HG02759 (cell line): ENCODE data around the gene ZNF789.
"Not testable (repeated sequence)": the region's sequence is repeated elsewhere in the genome, so short reads cannot be mapped to it uniquely, and the experiment has no call there.

Source experiments
- ATAC-seq: cut with Tn5 transposase; IDR thresholded peaks from one replicate; pipeline ENCODE4 v1.9.1; 2021; ENCODE audit warnings: mild to moderate bottlenecking, moderate library complexity; ENCODE audit not compliant: unreplicated experiment

ZNF789 gene

DNA sequence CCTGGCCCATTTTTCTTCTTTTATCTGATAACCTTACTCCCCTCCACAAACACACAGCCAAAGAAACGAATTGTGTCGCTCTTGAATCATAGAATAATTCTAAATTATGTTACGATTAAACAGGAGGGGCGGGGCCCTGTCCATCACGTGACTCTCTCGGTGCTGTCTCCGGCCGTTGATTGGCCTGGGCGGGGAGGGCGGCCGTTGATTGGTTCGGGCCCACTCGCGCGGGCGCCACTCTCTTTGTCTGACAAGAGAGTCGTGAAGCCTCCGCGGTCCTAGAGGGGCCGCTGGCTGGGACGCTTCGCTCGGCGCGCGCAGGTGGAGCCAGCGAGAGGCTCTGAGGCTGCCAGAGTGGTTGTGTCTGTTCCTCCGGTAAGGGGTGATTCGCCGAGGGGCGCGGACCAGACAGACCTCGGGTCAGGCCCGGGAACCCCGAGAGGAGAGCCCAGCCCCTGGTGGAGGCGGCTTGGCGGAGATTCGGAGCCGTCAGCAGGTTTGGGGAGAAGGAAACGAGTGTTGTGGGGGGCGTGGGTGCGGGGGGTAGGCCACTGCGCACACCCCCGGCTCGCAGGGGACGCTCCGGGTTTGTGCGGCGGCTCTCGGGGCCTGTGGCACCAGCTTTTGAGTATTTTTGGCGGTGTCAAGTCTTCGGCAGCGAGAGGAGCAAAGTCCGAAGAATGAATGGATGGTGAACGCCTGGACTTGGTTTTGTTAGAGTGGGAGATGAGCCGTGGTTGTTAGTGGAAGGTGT is at the start of gene ZNF789:
TSS of gene ZNF789 (plus strand) at position 330 of the 754 bp plus-strand sequence. CDS start 3,567 bp downstream, outside the sequence.
- peak; percentile 96 for ATAC-seq

GRCh38 chr7:99424932-99425730 is 47.6 kb upstream of the ZNF789 start:
- ATAC-seq, result no peak

DNA sequence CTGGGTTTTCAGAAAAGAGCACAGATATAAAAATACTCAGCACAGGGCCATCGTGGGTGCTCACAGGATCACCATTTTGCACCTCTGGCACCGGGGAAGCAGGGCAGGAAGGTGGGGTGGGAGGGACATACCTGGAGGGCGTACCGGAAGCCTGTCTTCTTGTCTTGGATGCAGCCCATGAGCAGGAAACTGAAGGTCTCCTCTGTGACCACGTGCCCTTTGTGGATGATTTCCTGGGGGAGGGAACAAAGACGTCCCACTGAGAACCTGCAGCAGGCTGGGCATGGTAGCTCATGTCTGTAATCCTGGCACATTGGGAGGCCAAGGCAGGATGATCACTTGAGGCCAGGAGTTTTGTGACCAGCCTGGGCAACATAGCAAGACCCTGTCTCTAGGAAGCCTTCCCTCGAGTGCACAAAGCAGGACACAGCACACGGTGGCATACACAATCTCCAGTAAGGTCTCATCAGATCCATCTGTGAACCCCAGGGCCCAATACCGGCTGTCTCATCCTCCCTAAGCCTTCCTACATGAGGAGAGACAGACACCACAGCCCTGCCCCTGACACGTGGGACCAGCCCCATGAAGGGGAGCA is 43.6 kb upstream of the ZNF789 start:
- ATAC-seq, result no peak

DNA sequence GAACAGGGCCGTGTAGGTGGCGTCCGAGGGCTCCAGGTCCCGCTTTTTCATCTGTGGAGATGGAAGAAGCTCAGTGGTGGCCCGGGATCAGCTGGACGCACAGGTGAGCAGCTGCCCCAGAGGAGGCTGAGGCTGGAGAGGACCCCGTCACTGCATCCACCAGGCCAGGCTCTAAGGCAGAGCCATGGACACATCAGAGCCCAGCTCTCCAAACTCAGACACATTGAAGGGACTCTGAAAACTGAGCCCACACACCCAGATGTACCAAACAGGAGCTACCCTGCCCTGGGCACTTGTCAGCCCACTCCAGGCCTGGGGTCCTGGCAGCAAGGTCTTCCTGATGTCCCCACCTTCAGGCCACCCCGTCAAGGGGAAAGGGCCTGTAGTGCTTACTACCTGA is 42.9 kb upstream of the ZNF789 start:
- ATAC-seq, result no peak

GRCh38 chr7:99431756-99432540 is 40.7 kb upstream of the ZNF789 start:
- ATAC-seq, result not testable (repeated sequence)

DNA sequence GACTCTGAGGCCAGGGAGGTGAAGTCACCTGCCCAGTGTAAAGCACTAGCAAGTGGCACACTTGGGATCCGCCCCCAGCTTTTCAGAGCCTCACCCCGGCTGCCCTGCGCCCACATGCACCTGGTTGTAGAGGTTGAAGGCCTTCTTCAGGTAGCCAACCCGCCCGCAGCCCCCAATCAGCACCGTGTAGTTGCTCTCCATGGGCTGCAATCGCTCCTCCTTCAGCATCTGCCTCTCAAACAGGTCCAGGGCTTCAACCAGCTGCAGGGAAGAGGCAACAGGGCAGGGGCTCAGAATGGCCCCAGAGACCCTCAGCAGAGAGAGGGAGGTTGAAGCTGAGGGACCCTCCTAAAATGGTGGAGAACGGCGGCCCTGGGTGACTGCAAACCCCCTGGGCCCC is 39.5 kb upstream of the ZNF789 start:
- no peak for ATAC-seq

GRCh38 chr7:99437946-99438572 is 34.6 kb upstream of the ZNF789 start:
- no peak for ATAC-seq

GRCh38 chr7:99438573-99439480 is 33.9 kb upstream of the ZNF789 start, which contains the start of the genes CPSF4 and PTCD1:
CPSF4 (plus strand) TSS chr7:99438943; CDS start chr7:99439083, 140 bp downstream.
PTCD1 (minus strand) TSS chr7:99438798; CDS start chr7:99435242, 3,556 bp downstream.
- peak; percentile 93 for ATAC-seq

GRCh38 chr7:99440195-99440594 is 32.5 kb upstream of the ZNF789 start:
- no peak for ATAC-seq

DNA sequence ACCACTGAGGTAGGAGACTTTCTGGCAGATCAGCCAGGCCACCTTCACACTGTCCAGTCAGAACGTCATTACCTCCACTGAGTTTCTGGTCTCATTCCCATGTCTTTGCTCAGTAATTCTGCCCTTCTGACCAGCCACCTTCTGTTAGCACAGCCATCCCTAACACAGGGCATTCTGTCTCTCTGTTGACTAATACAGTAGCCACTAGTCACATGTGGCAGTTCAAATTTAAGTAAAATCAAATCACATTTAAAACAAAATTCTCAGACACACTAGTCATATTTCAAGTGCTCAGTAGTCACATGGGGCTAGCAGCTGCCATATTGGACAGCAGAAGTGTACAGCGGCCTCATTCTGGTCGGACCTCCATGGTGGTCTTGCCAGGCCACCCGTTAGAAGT is 26.6 kb upstream of the ZNF789 start:
- ATAC-seq, result no peak

- no peak for ATAC-seq
Observed at GRCh38 chr7:99447943-99448342, 24.7 kb upstream of the ZNF789 start.

DNA sequence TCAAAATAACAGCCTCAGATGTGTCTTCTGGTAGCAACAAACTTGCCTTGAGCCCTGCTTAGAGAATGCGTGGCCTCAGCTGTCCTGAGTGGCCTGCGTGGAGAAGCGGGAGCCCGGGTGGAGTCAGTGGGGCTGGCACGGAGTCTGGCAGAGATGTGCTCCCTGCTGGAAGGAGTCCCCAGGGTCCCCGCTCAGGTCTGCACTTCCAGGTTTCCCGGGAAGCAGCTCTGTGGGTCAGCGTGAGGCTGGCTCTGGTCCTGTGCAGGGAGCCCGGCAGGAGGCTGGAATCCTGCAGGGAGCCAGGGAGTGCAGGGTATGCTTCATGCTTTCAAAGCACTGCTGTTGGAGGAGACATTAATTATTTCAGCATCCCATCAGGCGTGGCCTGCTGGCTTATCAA is 23.8 kb upstream of the ZNF789 start:
- no peak for ATAC-seq

DNA sequence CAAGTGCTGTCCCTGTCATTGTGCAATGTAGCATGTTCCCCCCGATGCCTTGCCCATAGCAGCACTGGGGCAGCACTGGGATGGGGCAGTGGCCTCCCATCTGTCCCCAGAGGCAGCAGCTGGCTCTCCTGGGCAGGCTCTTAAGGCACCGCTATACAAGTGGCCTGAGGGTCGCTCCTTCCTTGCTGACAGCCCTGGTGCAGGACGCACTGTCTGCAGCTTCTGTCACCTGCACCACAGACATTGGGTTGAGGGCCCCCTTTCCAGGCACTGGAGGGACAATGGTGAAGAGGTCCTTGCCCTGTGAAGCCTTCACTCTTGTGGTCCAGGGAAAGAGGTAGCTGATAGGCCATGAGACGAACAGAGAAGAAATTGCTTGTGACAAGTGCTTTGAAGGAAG is 23.4 kb upstream of the ZNF789 start:
- ATAC-seq, result no peak

DNA sequence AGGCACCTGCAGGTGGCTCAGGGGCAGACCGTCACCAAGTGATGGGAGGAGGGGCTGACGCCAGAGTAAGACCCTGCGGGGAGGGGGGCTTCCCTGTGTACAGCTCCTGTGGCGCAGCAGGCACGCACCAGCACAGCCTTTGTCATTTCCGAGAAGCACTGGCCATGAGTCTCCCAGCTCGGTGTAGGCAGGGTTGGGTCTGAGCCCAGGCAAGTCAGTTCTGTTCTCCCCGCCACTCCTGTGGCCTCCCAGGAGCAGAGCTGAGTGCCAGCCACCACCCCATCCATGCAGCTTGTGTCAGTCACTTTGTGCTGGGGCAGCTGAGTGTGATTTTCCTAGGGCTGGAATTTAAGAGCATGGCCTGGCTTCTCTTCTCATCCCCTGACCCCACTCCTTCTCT is 20.8 kb upstream of the ZNF789 start:
- no peak for ATAC-seq

GRCh38 chr7:99452541-99452940 is 20.1 kb upstream of the ZNF789 start:
- ATAC-seq, result no peak

- no peak for ATAC-seq
Observed at GRCh38 chr7:99453105-99453504, 19.6 kb upstream of the ZNF789 start.

GRCh38 chr7:99455874-99456273 is 16.8 kb upstream of the ZNF789 start:
- no peak for ATAC-seq

- ATAC-seq, result no peak
Observed at GRCh38 chr7:99456288-99456687, 16.4 kb upstream of the ZNF789 start.

- ATAC-seq, result no peak
Observed at GRCh38 chr7:99457050-99457649, 15.5 kb upstream of the ZNF789 start.
